ENCODE measurements around the gene CYB5A. TPM values are rescaled to one million over a fixed set of nuclear protein-coding genes. Genes with fewer than 3 reads are reported as not detected.

CYB5A gene
- polyA plus RNA-seq, 1 of the 3 experiments (the other 2 are of a cell fraction) = 42.1 TPM

DNA sequence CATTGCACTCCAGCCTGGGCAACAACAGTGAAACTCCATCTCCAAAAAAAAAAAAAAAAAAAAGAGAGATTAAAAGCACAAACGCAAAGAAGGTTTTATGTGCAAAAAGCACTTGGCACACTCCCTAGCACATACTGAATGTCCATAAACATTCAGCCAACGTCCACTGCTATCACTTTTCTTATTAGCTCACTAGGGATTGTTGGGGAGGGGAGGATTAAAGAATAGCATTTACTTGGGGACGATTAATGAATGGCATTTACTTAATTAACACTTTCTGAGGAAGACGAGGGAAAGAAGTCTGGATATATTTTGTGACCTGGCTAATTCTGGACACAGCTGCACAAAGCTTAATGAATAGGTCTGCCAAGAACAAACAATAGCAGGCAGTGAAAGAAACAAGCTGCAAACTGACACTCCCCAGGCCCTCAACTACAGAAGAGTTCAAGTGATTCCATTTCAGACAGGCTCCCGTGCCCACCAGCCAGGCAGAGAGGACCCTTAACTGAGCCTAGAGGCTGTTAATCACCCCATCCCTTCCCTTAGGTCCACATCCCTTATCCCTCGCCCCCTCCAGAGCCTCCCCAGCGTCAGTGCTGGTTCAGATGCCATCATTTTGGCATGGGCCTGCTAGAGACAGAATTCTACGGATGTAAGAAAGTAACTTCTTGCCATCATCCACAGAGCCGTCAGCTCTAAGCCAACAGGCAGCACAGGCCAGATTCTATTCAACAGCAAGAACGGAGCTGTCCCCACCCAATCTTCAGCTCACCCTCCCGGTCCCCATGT is 7.4 kb downstream of the CYB5A start:
- 77% methylated on average over 10 of the region's 11 CpGs for WGBS (ENCODE audit: low lambda C conversion rate)
- ChIA-PET POLR2A (interaction anchor here (1.3 kb wide), 1 partner anchor 28 kb away, joined by 4 read pairs; no protein-coding TSS in a partner anchor), CTCF (interaction anchor here (0.5 to 1.9 kb wide), 4 partner anchors 9 to 866 kb away, joined by 3 to 5 read pairs (median 3); no protein-coding TSS in a partner anchor)
- Histone ChIP-seq H3K4me1 (ENCODE audit: control insufficient read depth in 1 of 2, insufficient read depth in 2 of 2, low read depth in 1 of 2, low read length in 1 of 2) (peaks cover 0 to 44% of the 10 kb centered on the region in 2 experiments; a peak in 1 of 4 replicates), H3K27me3 (ENCODE audit: insufficient read depth) (no peaks in the 10 kb centered on the region), H3K9ac (no peak overlapping the region), H3K4me3 (ENCODE audit: low read depth in 2 of 2, low read length in 1 of 2) (no peak overlapping the region), H3K79me2 (ENCODE audit: insufficient read depth) (no peaks in the 10 kb centered on the region), H3K9me3 (no peaks in the 10 kb centered on the region), H3K4me2 (no peak overlapping the region), H4K20me1 (ENCODE audit: insufficient read depth) (no peaks in the 10 kb centered on the region), H3F3A (replicated peaks; ENCODE audit: insufficient read depth) (no peaks in the 10 kb centered on the region), H3K36me3 (replicated peaks in 1 of 2; ENCODE audit: control insufficient read depth in 1 of 2, insufficient read depth in 2 of 2, low read length in 1 of 2) (no peaks in the 10 kb centered on the region), H3K27ac (ENCODE audit: low read depth in 2 of 2, low read length in 1 of 2) (peak overlapping the region in 1 of 2 experiments; percentile 50; a peak in 1 of 4 replicates), H3K9me2 (no peaks in the 10 kb centered on the region), H2AFZ (ENCODE audit: low read depth) (no peak overlapping the region)
- TF ChIP-seq, protein P1, sequence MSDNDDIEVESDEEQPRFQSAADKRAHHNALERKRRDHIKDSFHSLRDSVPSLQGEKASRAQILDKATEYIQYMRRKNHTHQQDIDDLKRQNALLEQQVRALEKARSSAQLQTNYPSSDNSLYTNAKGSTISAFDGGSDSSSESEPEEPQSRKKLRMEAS (IDR thresholded peaks at IDR 0.05; ENCODE audit: low read depth) = no peak
- no peak for TF ChIP-seq RAD21 (IDR thresholded peaks at IDR 0.05; ENCODE audit: low read length)
- no peak for TF ChIP-seq ELF1 (IDR thresholded peaks at IDR 0.05)
- peak; percentile 13 for TF ChIP-seq CHD2 (IDR thresholded peaks at IDR 0.05; ENCODE audit: low read length, partially characterized antibody)
- TF ChIP-seq EP300 (IDR thresholded peaks at IDR 0.05; ENCODE audit: borderline replicate concordance in 1 of 2, low read depth in 1 of 2, low read length in 1 of 2) = peak in 1 of 2 experiments; percentile 65; a peak in 2 of 4 replicates
- no peak for TF ChIP-seq GABPA (IDR thresholded peaks at IDR 0.05; ENCODE audit: low read depth)
- TF ChIP-seq EZH2phosphoT487 (IDR thresholded peaks at IDR 0.05; ENCODE audit: borderline replicate concordance, low read depth) = no peak
- peak; percentile 41; the same call in 1 of the 2 replicates for TF ChIP-seq RCOR1 (IDR thresholded peaks at IDR 0.05; ENCODE audit: low read length)
- TF ChIP-seq TAF1 (IDR thresholded peaks at IDR 0.05; ENCODE audit: borderline replicate concordance, low read depth, low read length) = no peak
- TF ChIP-seq RXRA (IDR thresholded peaks at IDR 0.05; ENCODE audit: borderline replicate concordance, low read depth) = no peak
- TF ChIP-seq, protein P2, sequence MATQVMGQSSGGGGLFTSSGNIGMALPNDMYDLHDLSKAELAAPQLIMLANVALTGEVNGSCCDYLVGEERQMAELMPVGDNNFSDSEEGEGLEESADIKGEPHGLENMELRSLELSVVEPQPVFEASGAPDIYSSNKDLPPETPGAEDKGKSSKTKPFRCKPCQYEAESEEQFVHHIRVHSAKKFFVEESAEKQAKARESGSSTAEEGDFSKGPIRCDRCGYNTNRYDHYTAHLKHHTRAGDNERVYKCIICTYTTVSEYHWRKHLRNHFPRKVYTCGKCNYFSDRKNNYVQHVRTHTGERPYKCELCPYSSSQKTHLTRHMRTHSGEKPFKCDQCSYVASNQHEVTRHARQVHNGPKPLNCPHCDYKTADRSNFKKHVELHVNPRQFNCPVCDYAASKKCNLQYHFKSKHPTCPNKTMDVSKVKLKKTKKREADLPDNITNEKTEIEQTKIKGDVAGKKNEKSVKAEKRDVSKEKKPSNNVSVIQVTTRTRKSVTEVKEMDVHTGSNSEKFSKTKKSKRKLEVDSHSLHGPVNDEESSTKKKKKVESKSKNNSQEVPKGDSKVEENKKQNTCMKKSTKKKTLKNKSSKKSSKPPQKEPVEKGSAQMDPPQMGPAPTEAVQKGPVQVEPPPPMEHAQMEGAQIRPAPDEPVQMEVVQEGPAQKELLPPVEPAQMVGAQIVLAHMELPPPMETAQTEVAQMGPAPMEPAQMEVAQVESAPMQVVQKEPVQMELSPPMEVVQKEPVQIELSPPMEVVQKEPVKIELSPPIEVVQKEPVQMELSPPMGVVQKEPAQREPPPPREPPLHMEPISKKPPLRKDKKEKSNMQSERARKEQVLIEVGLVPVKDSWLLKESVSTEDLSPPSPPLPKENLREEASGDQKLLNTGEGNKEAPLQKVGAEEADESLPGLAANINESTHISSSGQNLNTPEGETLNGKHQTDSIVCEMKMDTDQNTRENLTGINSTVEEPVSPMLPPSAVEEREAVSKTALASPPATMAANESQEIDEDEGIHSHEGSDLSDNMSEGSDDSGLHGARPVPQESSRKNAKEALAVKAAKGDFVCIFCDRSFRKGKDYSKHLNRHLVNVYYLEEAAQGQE (IDR thresholded peaks at IDR 0.05; ENCODE audit: low read depth, low read length) = no peak
- TF ChIP-seq FOSL2 (IDR thresholded peaks at IDR 0.05; ENCODE audit: borderline replicate concordance, low read depth) = no peak
- peak; percentile 39 for DNase-seq
